Measurements from ENCODE around the gene NOL4L. TPM values are rescaled to one million over a fixed set of nuclear protein-coding genes. Genes with fewer than 3 reads are reported as not detected.

Gene NOL4L
- total and polyA plus RNA-seq, 2 experiments from 2014 or later = 35.6 to 42.9 TPM

DNA sequence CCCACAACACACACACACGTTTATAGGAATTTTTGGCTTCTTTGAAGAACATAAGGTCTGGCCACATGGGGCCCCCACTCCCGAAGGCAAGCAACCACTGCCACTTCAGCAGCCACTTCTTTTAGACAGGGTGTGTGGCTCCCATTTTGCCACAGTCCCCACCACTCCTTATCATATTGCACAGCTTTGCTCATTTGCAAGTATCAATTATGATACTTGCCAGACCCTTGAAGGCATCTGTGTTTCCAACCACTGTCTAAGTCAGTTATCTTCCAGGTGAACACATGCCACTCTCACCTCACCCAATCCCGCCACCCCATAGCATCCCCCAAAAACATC lies 73.1 kb downstream of the NOL4L start:
- H3K4me2 ChIP-seq = no peak overlapping the region
- peaks cover 34% of the 10 kb centered on the region for H3K4me1 ChIP-seq (ENCODE audit: insufficient read depth)
- H3K9me2 ChIP-seq (replicated peaks; ENCODE audit: insufficient read depth) = no peaks in the 10 kb centered on the region
- no peak overlapping the region for H2AFZ ChIP-seq
- no peaks in the 10 kb centered on the region for H3K36me3 ChIP-seq (replicated peaks; ENCODE audit: insufficient read depth, low read depth)
- no peaks in the 10 kb centered on the region for H4K20me1 ChIP-seq (ENCODE audit: insufficient read depth, poor library complexity, severe bottlenecking)
- peak overlapping the region; percentile 74 for H3K27ac ChIP-seq
- TF ChIP-seq, protein P1, sequence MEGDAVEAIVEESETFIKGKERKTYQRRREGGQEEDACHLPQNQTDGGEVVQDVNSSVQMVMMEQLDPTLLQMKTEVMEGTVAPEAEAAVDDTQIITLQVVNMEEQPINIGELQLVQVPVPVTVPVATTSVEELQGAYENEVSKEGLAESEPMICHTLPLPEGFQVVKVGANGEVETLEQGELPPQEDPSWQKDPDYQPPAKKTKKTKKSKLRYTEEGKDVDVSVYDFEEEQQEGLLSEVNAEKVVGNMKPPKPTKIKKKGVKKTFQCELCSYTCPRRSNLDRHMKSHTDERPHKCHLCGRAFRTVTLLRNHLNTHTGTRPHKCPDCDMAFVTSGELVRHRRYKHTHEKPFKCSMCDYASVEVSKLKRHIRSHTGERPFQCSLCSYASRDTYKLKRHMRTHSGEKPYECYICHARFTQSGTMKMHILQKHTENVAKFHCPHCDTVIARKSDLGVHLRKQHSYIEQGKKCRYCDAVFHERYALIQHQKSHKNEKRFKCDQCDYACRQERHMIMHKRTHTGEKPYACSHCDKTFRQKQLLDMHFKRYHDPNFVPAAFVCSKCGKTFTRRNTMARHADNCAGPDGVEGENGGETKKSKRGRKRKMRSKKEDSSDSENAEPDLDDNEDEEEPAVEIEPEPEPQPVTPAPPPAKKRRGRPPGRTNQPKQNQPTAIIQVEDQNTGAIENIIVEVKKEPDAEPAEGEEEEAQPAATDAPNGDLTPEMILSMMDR (IDR thresholded peaks at IDR 0.05; ENCODE audit: poor library complexity) = no peak
- TF ChIP-seq EZH2phosphoT487 (IDR thresholded peaks at IDR 0.05; ENCODE audit: low read depth, severe bottlenecking, unreplicated experiment) = no peak
- no peak for TF ChIP-seq EZH2 (IDR thresholded peaks at IDR 0.05; ENCODE audit: borderline replicate concordance)
- H3K27me3 ChIP-seq = no peaks in the 10 kb centered on the region
- no peak overlapping the region for H3K4me3 ChIP-seq
- DNase-seq (ENCODE audit: low spot score) = no peak
- H3K79me2 ChIP-seq = no peaks in the 10 kb centered on the region
- no peaks in the 10 kb centered on the region for H3K9me3 ChIP-seq (ENCODE audit: low read depth)
- 69% methylated on average over 3 of the region's 3 CpGs for WGBS (ENCODE audit: low lambda C conversion rate, missing lambda C conversion rate)

DNA sequence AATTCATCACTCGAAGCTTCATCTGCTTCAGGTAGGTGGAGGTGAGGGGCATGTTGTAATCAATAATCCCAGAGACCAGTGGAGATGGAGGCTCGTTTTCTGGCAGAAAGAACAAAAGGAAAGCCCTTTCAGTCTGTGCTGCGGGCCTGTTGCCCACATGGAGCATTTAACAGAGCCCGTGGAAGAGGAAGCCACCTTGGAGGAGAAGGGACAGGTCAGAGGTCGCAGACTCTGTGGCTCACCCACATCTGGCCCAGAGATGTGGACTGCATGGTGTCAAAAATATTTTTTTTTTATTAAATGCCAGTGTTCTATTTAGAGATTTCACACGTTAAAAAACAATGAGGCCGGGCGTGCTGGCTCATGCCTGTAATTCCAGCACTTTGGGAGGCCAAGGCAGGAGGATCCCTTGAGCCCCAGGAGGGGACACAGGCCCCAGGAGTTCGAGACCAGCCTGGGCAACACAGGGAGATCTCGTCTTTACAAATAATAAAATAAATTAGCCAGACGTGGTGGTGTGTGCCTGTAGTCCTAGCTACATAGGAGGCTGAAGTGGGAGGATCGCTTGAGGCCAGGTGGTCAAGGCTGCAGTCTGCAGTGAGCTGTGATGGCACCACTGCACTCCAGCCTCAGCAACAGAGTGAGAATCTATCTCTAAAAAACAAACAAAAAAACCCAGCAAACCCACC lies 73.6 kb downstream of the NOL4L start:
- no peaks in the 10 kb centered on the region for H3K79me2 ChIP-seq
- H3K36me3 ChIP-seq (replicated peaks; ENCODE audit: insufficient read depth, low read depth) = no peaks in the 10 kb centered on the region
- no peak for DNase-seq (ENCODE audit: low spot score)
- H3K9me2 ChIP-seq (replicated peaks; ENCODE audit: insufficient read depth) = no peaks in the 10 kb centered on the region
- 59% methylated on average over 12 of the region's 12 CpGs for WGBS (ENCODE audit: low lambda C conversion rate, missing lambda C conversion rate)
- H4K20me1 ChIP-seq (ENCODE audit: insufficient read depth, poor library complexity, severe bottlenecking) = no peaks in the 10 kb centered on the region
- H3K4me2 ChIP-seq = peak overlapping the region; percentile 71
- peaks cover 34% of the 10 kb centered on the region for H3K4me1 ChIP-seq (ENCODE audit: insufficient read depth)
- no peak overlapping the region for H3K4me3 ChIP-seq
- H3K9me3 ChIP-seq (ENCODE audit: low read depth) = no peaks in the 10 kb centered on the region
- no peaks in the 10 kb centered on the region for H3K27me3 ChIP-seq
- H2AFZ ChIP-seq = no peak overlapping the region
- peak overlapping the region; percentile 74 for H3K27ac ChIP-seq
- no peak for TF ChIP-seq EZH2 (IDR thresholded peaks at IDR 0.05; ENCODE audit: borderline replicate concordance)
- no peak for TF ChIP-seq EZH2phosphoT487 (IDR thresholded peaks at IDR 0.05; ENCODE audit: low read depth, severe bottlenecking, unreplicated experiment)
- TF ChIP-seq, protein P1 (IDR thresholded peaks at IDR 0.05; ENCODE audit: poor library complexity) = no peak

DNA sequence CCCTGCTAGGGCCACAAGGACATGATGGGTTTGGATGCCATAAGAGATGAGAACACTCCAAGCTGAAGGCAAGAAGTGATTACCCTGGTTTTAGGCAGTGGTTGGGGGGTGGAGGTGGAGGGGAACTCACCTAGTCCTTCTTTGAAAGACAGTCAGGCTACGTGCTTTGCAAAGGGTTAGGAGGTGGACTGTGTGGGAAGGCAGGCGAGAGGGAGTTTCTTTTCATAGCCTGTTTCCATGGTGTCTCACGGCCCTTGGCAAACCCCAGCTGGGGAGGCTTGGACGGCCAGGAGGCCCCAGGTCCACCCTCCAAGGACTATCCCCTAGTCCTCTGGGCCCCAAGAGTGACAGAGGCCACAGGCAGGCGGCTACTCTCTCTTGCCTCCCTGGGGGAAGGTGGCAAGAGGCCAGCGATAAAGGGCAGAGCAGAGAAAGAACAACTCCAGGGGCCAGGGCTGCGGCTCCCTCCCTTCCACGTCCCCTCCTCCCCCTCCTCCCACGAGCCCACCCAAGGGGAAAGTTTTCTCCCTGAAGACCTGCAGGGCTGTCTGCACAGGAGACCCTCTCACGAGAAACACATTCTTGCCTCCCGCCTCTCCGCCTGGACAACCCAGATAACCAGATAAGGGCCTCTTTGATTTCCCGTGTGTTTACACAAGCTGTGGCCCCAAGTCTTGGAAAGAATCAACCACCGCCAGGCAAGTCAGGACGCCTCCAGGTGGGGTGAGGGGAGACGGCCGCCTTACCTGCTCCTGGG lies 74.4 kb downstream of the NOL4L start:
- H3K9me2 ChIP-seq (replicated peaks; ENCODE audit: insufficient read depth) = no peaks in the 10 kb centered on the region

More for the DNA sequence above, 74.4 kb downstream of the NOL4L start:
- DNase-seq (ENCODE audit: low spot score) = peak; percentile 71
- H3K79me2 ChIP-seq = no peaks in the 10 kb centered on the region
- WGBS (ENCODE audit: low lambda C conversion rate, missing lambda C conversion rate) = 17% methylated on average over 15 of the region's 17 CpGs
- H3K4me1 ChIP-seq (ENCODE audit: insufficient read depth) = peaks cover 34% of the 10 kb centered on the region
- H4K20me1 ChIP-seq (ENCODE audit: insufficient read depth, poor library complexity, severe bottlenecking) = no peaks in the 10 kb centered on the region
- no peaks in the 10 kb centered on the region for H3K9me3 ChIP-seq (ENCODE audit: low read depth)
- no peak overlapping the region for H3K4me3 ChIP-seq
- H3K27me3 ChIP-seq = no peaks in the 10 kb centered on the region
- TF ChIP-seq, protein P1 (IDR thresholded peaks at IDR 0.05; ENCODE audit: poor library complexity) = no peak
- TF ChIP-seq EZH2phosphoT487 (IDR thresholded peaks at IDR 0.05; ENCODE audit: low read depth, severe bottlenecking, unreplicated experiment) (no peak), EZH2 (IDR thresholded peaks at IDR 0.05; ENCODE audit: borderline replicate concordance) (no peak)
- no peak overlapping the region for H2AFZ ChIP-seq
- H3K4me2 ChIP-seq = peak overlapping the region; percentile 71
- no peaks in the 10 kb centered on the region for H3K36me3 ChIP-seq (replicated peaks; ENCODE audit: insufficient read depth, low read depth)
- peak overlapping the region; percentile 74 for H3K27ac ChIP-seq
